HG03439 (cell line): ENCODE results near the gene CA11.
A peak's percentile ranks its signal among the peaks of the same experiment; 100 is the strongest.
"Not testable (repeated sequence)": the region's sequence is repeated elsewhere in the genome, so short reads cannot be mapped to it uniquely, and the experiment has no call there.

Source experiments
- ATAC-seq: cut with Tn5 transposase; IDR thresholded peaks from one replicate; pipeline ENCODE4 v1.9.1; 2021; ENCODE audit warnings: mild to moderate bottlenecking, moderate library complexity; ENCODE audit not compliant: unreplicated experiment

CA11 gene

DNA sequence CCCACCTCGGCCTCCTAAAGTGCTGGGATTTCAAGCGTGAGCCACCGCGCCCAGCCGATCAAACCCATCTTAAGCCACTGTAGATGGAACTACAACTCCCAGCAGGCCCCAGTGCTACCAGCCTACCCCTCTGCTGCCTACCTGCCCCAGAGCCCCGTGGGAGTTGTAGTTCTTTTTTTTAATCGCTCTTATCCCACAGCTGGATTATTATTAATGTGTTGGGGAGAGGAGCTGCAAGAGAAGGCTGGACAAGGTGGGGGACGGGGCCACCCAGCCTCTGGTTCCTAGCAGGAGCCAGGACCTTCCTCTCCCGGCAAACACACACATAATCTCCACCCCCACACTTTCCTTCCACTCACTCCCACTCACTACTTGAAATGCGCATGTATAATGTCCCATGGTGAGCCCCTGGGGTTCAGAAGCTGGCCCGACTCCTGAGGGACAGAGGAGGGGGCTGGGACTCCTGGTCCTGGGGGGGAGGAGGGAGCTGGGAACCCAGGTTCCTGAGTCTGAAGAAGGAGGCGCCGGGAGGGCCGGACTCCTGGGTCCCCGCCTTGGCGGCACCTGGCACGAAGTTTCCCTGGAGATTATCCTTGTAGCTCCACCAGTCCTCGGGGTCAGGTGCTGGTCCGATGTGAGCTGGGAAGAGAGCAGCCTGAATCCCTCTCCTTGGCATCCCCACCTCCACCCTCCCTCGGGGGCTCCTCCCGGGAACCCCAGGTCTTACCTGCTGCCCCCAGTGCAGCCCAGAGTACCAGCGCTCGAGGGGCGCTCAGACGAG, 958 bp downstream of the CA11 start:
- ATAC-seq: no peak

DNA sequence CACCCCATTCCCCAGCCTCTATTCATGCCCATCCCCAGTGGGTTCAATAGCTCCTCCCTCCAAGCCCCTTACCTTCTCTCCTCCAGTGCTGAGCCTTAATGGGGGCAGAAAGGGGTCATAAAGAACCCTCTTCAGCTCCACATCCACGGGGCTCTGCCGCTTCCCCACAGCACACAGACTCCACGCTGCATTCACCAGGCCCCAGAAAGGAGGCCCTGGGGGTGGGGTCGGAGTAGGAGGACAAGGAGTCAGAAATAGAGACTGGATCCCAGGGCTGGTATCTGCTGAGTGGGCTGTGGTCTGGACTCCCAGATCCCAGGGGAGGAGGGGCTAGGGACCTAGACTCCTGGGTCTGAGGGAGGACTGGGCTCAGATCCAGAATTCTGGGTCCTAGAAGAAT, 1.6 kb downstream of the CA11 start:
- no peak for ATAC-seq

- ATAC-seq: no peak
These were observed 3.1 kb downstream of the CA11 start for GRCh38 chr19:48642862-48643261.

DNA sequence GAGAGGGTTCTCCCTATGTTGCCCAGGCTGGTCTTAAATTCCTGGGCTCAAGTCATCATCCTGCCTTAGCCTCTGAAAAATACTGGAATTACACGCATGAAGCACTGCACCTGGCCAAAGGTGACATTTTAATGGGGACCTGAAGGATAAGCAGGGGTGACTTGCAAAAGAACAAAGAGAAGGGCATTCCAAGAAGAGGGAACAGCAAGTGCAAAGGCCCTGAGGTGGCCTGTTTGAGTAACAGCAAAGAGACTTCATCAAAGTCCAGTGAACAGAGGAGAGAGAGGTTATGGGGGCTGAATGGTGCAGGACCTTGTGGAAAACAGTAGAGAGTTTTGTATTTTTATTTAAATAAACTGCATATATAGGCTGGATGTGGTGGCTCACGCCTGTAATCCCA, 4.1 kb downstream of the CA11 start:
- no peak for ATAC-seq

DNA sequence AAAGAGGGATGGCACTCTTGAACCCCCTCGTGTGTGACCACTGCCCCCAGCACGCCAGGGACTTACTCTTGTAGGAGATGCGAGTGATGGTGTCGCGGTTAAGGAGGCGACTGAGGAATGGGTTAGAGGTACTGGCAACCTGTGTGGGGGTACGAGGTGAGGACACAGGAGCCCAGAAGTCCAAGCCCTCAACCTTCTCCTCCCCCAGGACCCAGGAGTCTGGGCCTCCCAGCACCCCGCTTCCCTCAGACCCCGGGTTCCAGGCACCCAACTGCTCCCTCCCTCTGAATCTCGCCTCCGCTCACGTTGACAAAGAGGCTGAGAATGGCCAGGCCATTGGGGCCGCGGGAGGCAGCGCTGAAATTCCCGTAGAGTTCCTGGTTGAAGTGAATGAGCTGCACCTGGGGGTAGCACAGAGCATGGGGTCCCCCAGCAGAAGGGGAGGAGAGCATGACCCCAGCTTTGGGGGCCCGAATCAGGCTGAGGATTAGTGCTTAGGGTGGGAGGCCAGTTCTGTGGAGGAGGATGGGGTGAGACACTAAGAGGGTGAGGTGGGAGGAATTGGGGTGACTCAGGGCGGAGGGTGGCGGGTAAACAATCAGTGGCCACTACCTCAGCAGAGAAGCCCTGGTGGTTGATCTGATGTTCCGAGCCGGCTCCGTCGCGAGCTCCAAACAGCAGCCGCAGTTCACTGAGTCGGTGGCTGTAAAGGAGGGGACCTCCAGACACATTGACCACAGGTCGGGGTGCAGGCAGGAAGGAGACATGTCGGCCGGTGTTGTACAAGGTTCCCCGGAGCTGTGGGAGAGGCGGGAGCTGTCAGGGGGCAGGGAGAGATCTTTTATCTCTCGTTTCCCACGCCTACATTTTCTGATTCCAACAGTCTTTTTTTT, 6.3 kb downstream of the CA11 start:
- ATAC-seq: no peak

DNA sequence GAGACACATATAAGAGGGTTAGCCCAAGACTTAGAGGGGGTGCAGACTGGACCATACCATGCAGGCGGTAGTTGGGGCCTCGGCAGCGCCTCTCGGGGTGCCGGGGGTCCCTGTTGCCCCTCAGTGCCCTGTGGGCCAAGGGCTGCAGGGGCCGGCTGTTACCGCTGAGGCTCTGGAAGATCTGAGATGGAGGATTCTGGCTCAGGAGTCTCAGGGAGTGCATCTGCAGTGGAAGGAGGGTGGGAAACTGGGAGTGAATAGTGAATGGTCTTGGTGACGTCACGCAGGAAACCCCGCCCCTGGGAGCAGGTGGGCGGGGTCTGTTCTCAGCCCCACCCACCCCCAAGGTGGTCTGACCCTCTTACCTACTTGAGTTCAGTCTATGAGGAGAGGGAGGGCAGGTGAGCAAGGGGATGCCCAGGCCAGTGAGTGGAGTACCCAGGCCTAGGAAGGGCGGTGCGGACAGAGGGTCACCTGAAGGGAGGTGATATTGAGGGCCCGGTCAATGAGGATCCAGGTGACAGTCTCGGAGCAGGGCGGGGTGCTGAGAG, 7.1 kb downstream of the CA11 start:
- ATAC-seq: no peak

DNA sequence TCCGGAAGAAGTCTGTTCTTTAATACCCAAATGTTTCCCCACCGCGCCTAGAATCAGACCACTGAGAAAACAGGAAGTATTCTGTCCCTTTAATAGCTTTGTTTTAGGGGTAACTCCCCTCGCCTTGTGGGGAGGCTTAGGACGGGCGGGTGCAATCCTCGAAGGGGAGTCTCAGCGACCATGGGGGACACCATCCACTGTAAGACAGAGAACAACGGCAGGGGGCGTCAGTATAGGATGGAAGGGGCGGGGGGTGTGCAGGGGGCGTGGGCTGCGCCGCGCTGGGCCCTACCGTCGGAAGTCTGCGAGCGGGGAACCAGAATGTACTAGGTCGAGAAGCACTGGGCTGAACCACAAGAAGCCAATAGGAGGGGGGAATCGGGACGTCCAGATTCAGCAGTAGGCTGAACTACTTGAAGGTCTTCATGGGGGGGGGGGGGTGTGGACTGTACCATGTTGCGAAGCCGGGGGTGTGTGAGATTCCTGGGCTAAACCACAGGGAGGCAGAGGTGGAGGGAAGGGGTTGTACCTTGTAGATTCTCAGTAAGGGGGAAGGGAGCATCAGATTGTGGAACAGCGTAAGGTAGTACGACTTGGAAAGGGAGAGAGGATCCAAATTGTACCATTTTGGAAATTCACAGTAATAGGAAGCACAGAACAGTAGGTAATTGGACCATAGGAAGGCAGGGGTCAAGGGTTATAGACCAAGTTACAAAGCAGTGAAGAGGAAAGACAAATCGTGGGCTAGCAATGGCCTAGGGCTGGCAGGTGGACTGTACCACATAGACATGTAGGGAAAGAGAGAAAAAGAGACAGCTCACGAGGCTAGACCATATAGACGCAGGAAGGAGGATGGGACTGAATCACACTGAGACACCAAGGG, 7.8 kb downstream of the CA11 start:
- peak; percentile 14 for ATAC-seq

DNA sequence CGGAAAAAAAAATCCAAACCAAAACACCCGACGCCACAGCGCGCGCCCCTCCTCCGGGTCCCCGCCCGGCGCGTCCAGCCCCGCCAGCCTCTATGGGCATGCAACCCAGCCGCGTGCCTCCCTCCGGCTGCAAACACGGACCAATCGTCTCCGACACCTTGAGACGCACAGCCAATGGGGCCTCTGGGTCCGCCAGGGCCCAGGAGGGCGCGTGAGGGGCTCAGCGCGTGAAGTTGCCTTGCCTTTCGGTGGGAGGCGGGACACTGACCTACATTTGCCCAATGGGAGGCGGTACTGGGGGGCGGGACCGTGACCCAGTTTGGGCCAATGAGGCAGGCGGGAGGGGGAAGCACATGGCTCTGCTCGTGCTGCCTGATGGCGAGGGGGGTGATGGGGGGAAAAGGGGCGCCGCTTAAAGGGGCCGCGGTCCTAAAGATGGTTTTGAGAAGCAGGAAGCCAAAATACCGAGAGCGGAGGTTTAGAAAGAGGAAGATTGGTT, 8.5 kb downstream of the CA11 start:
- peak; percentile 58 for ATAC-seq

GRCh38 chr19:48636859-48637448, 9.0 kb downstream of the CA11 start, which contains the start of gene DBP:
Gene DBP (minus strand): TSS chr19:48637379. CDS start chr19:48636994, 385 bp downstream.
- peak; percentile 0 for ATAC-seq

- ATAC-seq: no peak
These were observed 9.8 kb downstream of the CA11 start for GRCh38 chr19:48635966-48636858.

- no peak for ATAC-seq
These were observed 10.6 kb downstream of the CA11 start for GRCh38 chr19:48635263-48635965.

GRCh38 chr19:48634424-48635262, 11.3 kb downstream of the CA11 start:
- ATAC-seq: peak; percentile 35

- ATAC-seq: no peak
These were observed 12.0 kb downstream of the CA11 start for GRCh38 chr19:48634036-48634342.

DNA sequence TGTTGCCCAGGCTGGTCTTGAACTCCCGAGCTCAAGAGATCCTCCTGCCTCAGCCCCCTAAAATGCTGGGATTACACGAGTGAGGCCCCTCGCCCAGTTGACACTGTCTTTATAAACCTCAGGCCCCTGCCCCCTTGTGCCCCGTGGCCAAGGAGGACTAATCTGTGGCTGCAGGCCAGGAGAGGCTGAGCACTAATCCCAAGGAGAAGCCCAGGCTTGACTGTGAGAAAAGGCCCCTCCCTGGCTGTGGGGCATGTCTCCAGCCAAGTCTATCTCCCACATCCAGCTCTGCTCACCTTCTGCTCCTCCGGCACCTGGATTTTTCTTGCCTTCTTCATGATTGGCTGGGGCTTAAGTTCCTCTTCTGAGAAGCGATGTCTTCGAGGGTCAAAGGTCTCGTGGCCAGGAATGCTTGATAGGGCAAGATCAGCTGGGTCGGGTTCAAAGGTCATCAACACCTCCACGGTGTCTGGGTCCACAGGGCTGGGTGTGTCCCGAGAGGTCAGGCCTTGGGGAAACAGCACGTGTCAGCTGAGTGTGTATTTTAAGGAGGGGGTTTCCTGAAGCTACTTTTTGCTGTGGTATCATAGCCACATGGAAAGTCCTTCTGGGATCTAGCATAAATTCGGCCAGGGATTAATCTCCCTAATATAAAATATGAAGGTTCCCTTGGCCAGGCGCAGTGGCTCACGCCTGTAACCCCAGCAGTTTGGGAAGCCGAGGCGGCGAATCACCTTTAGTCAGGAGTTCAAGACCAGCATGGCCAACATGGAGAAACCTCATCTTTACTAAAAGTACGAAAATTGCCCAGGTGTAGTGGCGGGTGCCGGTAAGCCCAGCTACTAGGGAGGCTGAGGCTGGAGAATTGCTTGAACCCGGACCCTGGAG, 12.6 kb downstream of the CA11 start:
- ATAC-seq: no peak

GRCh38 chr19:48632692-48633147, 13.3 kb downstream of the CA11 start:
- ATAC-seq: no peak

GRCh38 chr19:48632286-48632685, 13.7 kb downstream of the CA11 start:
- not testable (repeated sequence) for ATAC-seq

DNA sequence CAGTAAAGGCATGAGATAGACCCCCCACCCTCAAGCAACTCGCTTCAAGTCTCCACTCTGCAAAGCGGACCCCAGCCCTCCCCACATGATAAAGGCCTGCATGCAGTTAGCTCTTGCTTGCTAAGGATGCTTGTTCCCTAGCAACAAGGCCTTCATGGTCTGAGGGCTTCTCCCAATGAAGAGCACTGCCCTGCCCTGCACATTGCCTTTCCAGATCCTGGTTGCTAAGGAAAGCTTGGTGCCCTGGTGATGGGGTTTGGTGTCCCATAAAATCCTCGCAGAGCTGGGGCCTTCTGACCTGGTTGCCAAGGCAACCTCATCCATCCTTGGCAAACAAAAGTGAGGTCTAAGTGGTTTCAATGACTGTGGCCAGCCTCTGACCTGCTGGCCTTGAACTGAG, 14.8 kb downstream of the CA11 start:
- ATAC-seq: no peak
